SK-N-SH (cell line): Measurements from ENCODE around the gene HLA-DOA. TPM values are rescaled to one million over a fixed set of nuclear protein-coding genes. Genes with fewer than 3 reads are reported as not detected.

ENCODE experiments used
- CTCF ChIA-PET: fragments of 300-600, 350-600 bp; formaldehyde crosslinking; extraction: SDS; loops from one replicate; lab custom pipeline; 2021; lab: Yijun Ruan, JAX
- POLR2A ChIA-PET: fragments of 350-600 bp; sonication (Branson Sonifier 250); formaldehyde crosslinking; extraction: SDS; loops from one replicate; lab custom pipeline; 2020; ENCODE audit warnings: antibody characterized with exemption, inconsistent platforms; lab: Yijun Ruan, JAX
- DNase-seq: peaks from one replicate; pipeline ENCODE4 v3.0.0; 2012
- H2AFZ ChIP-seq: fragments of 200-600 bp; sonication (generic); 2 replicates; pipeline ENCODE4 v1.8.1; 2016; ENCODE audit warnings: antibody characterized with exemption, mild to moderate bottlenecking, low read depth
- H3F3A ChIP-seq: fragments of 200-600 bp; sonication (generic); replicated peaks from 2 replicates; pipeline ENCODE3; 2016; ENCODE audit warnings: antibody characterized with exemption, mild to moderate bottlenecking; ENCODE audit not compliant: insufficient read depth
- H3K27ac ChIP-seq, 2 experiments: fragments of 200-500 bp in 1 of 2; fragments of 200-600 bp in 1 of 2; sonication (Bioruptor generic) in 1 of 2; sonication (generic), shearing (Covaris generic) in 1 of 2; 2 replicates each; pipeline versions ENCODE4 v1.5.1 to v1.6.1; 2014 to 2016; ENCODE audit warnings: low read depth in 2 of 2, inconsistent platforms in 1 of 2, low read length in 1 of 2, mild to moderate bottlenecking in 1 of 2, mixed read lengths in 1 of 2
- H3K27me3 ChIP-seq: fragments of 200-600 bp; sonication (generic), shearing (Covaris generic); 2 replicates; pipeline ENCODE4 v1.6.1; 2016; ENCODE audit warnings: mixed run types; ENCODE audit not compliant: insufficient read depth
- H3K36me3 ChIP-seq, 2 experiments: fragments of 200-500 bp in 1 of 2; fragments of 200-600 bp in 1 of 2; sonication (Bioruptor generic) in 1 of 2; sonication (generic) in 1 of 2; replicated peaks in 1 of 2; 2 replicates each; pipeline versions ENCODE3 to v1.5.1; 2014 to 2016; ENCODE audit warnings: low read length in 1 of 2, mild to moderate bottlenecking in 1 of 2; ENCODE audit not compliant: insufficient read depth in 2 of 2, control insufficient read depth in 1 of 2
- H3K4me1 ChIP-seq, 2 experiments: fragments of 200-500 bp in 1 of 2; fragments of 200-600 bp in 1 of 2; sonication (Bioruptor generic) in 1 of 2; sonication (generic), shearing (Covaris generic) in 1 of 2; 2 replicates each; pipeline versions ENCODE4 v1.5.1 to v1.6.1; 2014 to 2016; ENCODE audit warnings: low read depth in 1 of 2, low read length in 1 of 2, mixed run types in 1 of 2; ENCODE audit not compliant: insufficient read depth in 2 of 2, control insufficient read depth in 1 of 2
- H3K4me2 ChIP-seq: fragments of 200-600 bp; sonication (generic), shearing (Covaris generic); 2 replicates; pipeline ENCODE4 v1.6.1; 2017; ENCODE audit warnings: mixed run types
- H3K4me3 ChIP-seq, 2 experiments: fragments of 200-500 bp in 1 of 2; fragments of 200-600 bp in 1 of 2; sonication (Bioruptor generic) in 1 of 2; sonication (generic), shearing (Covaris generic) in 1 of 2; 2 replicates each; pipeline versions ENCODE4 v1.5.1 to v1.8.1; 2014 to 2016; ENCODE audit warnings: low read depth in 2 of 2, inconsistent platforms in 1 of 2, low read length in 1 of 2, mild to moderate bottlenecking in 1 of 2, mixed read lengths in 1 of 2, moderate library complexity in 1 of 2
- H3K79me2 ChIP-seq: fragments of 200-600 bp; sonication (generic); 2 replicates; pipeline ENCODE4 v1.8.1; 2017; ENCODE audit warnings: mild to moderate bottlenecking; ENCODE audit not compliant: insufficient read depth
- H3K9ac ChIP-seq: fragments of 200-600 bp; sonication (generic); 2 replicates; pipeline ENCODE4 v1.6.1; 2017; ENCODE audit warnings: mixed run types
- H3K9me2 ChIP-seq: fragments of 200-600 bp; sonication (generic); 2 replicates; pipeline ENCODE4 v1.6.1; 2017; ENCODE audit warnings: mixed run types
- H3K9me3 ChIP-seq: fragments of 200-600 bp; sonication (generic); 2 replicates; pipeline ENCODE4 v1.6.1; 2017; ENCODE audit warnings: mixed run types, mild to moderate bottlenecking, moderate library complexity
- H4K20me1 ChIP-seq: fragments of 200-600 bp; sonication (generic); 2 replicates; pipeline ENCODE4 v1.6.1; 2017; ENCODE audit warnings: mild to moderate bottlenecking, mixed run types; ENCODE audit not compliant: insufficient read depth
- CHD2 ChIP-seq: fragments of 150-350 bp; IDR thresholded peaks from 2 replicates; pipeline ENCODE4 v1.6.1; 2018; ENCODE audit warnings: low read length; ENCODE audit not compliant: partially characterized antibody
- CTCF ChIP-seq: fragments of 200-600 bp; sonication (generic); IDR thresholded peaks from 2 replicates; pipeline ENCODE4 v1.6.1; 2017; ENCODE audit warnings: antibody characterized with exemption, mild to moderate bottlenecking, moderate library complexity
- ELF1 ChIP-seq: IDR thresholded peaks from 2 replicates; pipeline ENCODE4 v1.4.0; 2012
- FOSL2 ChIP-seq: IDR thresholded peaks from 2 replicates; pipeline ENCODE4 v1.4.0; 2012; ENCODE audit warnings: low read depth, mild to moderate bottlenecking, moderate library complexity, borderline replicate concordance
- GATA2 ChIP-seq: sonication (generic); formaldehyde crosslinking; IDR thresholded peaks from 2 replicates; pipeline ENCODE4 v1.5.0; 2020; ENCODE audit warnings: mild to moderate bottlenecking, missing genetic modification reagents
- IRF3 ChIP-seq: fragments of 150-350 bp; IDR thresholded peaks from 2 replicates; pipeline ENCODE4 v1.6.1; 2016; ENCODE audit warnings: mild to moderate bottlenecking, low read depth, low read length
- MEF2A ChIP-seq: IDR thresholded peaks from 2 replicates; pipeline ENCODE4 v1.4.0; 2012; ENCODE audit warnings: low read depth, borderline replicate concordance
- NFIC ChIP-seq: IDR thresholded peaks from 2 replicates; pipeline ENCODE4 v1.4.0; 2012; ENCODE audit warnings: borderline replicate concordance
- NRF1 ChIP-seq: IDR thresholded peaks from 2 replicates; pipeline ENCODE4 v1.6.1; 2012; ENCODE audit warnings: low read depth, mild to moderate bottlenecking, low read length
- PBX3 ChIP-seq: IDR thresholded peaks from 2 replicates; pipeline ENCODE4; 2012
- RXRA ChIP-seq: IDR thresholded peaks from 2 replicates; pipeline ENCODE4 v1.4.0; 2012; ENCODE audit warnings: low read depth, mild to moderate bottlenecking, borderline replicate concordance
- SMC3 ChIP-seq: IDR thresholded peaks from 2 replicates; pipeline ENCODE4 v1.6.1; 2012; ENCODE audit warnings: low read depth, low read length, improper control_type of control experiment
- TAF1 ChIP-seq: IDR thresholded peaks from 2 replicates; pipeline ENCODE4 v1.6.1; 2012; ENCODE audit warnings: low read depth, mild to moderate bottlenecking, low read length, moderate library complexity, borderline replicate concordance
- TCF12 ChIP-seq: IDR thresholded peaks from 2 replicates; pipeline ENCODE4 v1.4.0; 2012
- TEAD4 ChIP-seq: IDR thresholded peaks from 2 replicates; pipeline ENCODE4 v1.4.0; 2012; ENCODE audit warnings: mild to moderate bottlenecking, borderline replicate concordance; ENCODE audit not compliant: insufficient read depth
- USF1 ChIP-seq: IDR thresholded peaks from 2 replicates; pipeline ENCODE4 v1.4.0; 2012; ENCODE audit warnings: low read depth, borderline replicate concordance
- WGBS: methylation state at CpG from one replicate; pipeline ENCODE4 v1.1.6; 2017; ENCODE audit warnings: low lambda C conversion rate; 5-methylcytosine and 5-hydroxymethylcytosine counted together
- polyA plus RNA-seq, 3 experiments: library from polyadenylated mRNA; depleted of rRNA; stranded (reverse); fragments of >200 nt; gene quantifications; 2 replicates each; pipeline ENCODE4 v1.2.3, GENCODE V29; 2012

Gene HLA-DOA
- polyA plus RNA-seq, 1 of the 3 experiments (the other 2 are of a cell fraction): not detected

GRCh38 chr6:32976334-32977069 lies 32.9 kb downstream of the HLA-DOA start:
- Histone ChIP-seq H3K27me3 (no peaks in the 10 kb centered on the region), H3K4me2 (peak overlapping the region; percentile 94), H3K9ac (no peak overlapping the region), H4K20me1 (peaks cover 94% of the 10 kb centered on the region), H3K9me2 (no peaks in the 10 kb centered on the region), H3K36me3 (peaks cover 87 to 94% of the 10 kb centered on the region in 2 experiments), H3K9me3 (no peaks in the 10 kb centered on the region), H2AFZ (no peak overlapping the region), H3K4me3 (0 out of 4 replicates have a peak overlapping the region, but pooled peaks of 1 of the 2 experiments have one; percentile 10), H3K4me1 (peaks cover 24 to 25% of the 10 kb centered on the region in 2 experiments), H3F3A (peaks cover 79% of the 10 kb centered on the region), H3K79me2 (peaks cover 91% of the 10 kb centered on the region), H3K27ac (no peak overlapping the region; a peak in 1 of 4 replicates)
- POLR2A ChIA-PET: no interaction called here
- TF ChIP-seq SMC3 (no peak), MEF2A (no peak)
- CTCF ChIA-PET: interaction anchor here (0.6 to 16.2 kb wide), 5 partner anchors 8 to 90 kb away, joined by 3 to 391 read pairs (median 5); partner anchors contain the start of gene HLA-DMB
- WGBS: 95% methylated on average over 7 of the region's 7 CpGs
- DNase-seq: no peak

- peaks cover 24 to 25% of the 10 kb centered on the region in 2 experiments for H3K4me1 ChIP-seq
- H3K9me3 ChIP-seq: no peaks in the 10 kb centered on the region
- peak overlapping the region; percentile 94 for H3K4me2 ChIP-seq
- CTCF ChIA-PET: interaction anchor here (1.5 to 16.2 kb wide), 4 partner anchors 8 to 90 kb away, joined by 5 to 391 read pairs (median 104); partner anchors contain the start of gene HLA-DMB
- peaks cover 88% of the 10 kb centered on the region for H4K20me1 ChIP-seq
- H3F3A ChIP-seq: peaks cover 79% of the 10 kb centered on the region
- no peak for DNase-seq
- no peaks in the 10 kb centered on the region for H3K9me2 ChIP-seq
- TF ChIP-seq TCF12 (no peak), RXRA (no peak), ELF1 (no peak), IRF3 (no peak), NFIC (no peak), USF1 (no peak), FOSL2 (no peak), PBX3 (no peak), TAF1 (no peak), CHD2 (no peak), CTCF (no peak), TEAD4 (no peak), GATA2 (CRISPR knock-in tag) (no peak), NRF1 (no peak)
- no peak overlapping the region for H2AFZ ChIP-seq
- POLR2A ChIA-PET: no interaction called here
- H3K27me3 ChIP-seq: no peaks in the 10 kb centered on the region
- H3K36me3 ChIP-seq: peaks cover 81 to 91% of the 10 kb centered on the region in 2 experiments
- H3K79me2 ChIP-seq: peaks cover 88% of the 10 kb centered on the region
- peak overlapping the region; percentile 62 to 88; a peak in 2 of 4 replicates for H3K4me3 ChIP-seq
- peak overlapping the region; percentile 92; the same call in 1 of the 2 replicates for H3K9ac ChIP-seq
- no peak overlapping the region for H3K27ac ChIP-seq
- 89% methylated on average over 2 of the region's 2 CpGs for WGBS
Observed at GRCh38 chr6:32975886-32976285, 33.5 kb downstream of the HLA-DOA start.
